Stimulated activated CD4-positive, alpha-beta T cell treated with anti-CD3 and anti-CD28 coated beads, Interleukin-4, amount 100 ng/mL, for 24 hours (primary cell): ENCODE data around the gene MYLIP.
A peak's percentile ranks its signal among the peaks of the same experiment; 100 is the strongest.

Experiments
- DNase-seq: peaks from one replicate; pipeline ENCODE4 v3.0.0-alpha.2; 2020

The MYLIP gene

DNA sequence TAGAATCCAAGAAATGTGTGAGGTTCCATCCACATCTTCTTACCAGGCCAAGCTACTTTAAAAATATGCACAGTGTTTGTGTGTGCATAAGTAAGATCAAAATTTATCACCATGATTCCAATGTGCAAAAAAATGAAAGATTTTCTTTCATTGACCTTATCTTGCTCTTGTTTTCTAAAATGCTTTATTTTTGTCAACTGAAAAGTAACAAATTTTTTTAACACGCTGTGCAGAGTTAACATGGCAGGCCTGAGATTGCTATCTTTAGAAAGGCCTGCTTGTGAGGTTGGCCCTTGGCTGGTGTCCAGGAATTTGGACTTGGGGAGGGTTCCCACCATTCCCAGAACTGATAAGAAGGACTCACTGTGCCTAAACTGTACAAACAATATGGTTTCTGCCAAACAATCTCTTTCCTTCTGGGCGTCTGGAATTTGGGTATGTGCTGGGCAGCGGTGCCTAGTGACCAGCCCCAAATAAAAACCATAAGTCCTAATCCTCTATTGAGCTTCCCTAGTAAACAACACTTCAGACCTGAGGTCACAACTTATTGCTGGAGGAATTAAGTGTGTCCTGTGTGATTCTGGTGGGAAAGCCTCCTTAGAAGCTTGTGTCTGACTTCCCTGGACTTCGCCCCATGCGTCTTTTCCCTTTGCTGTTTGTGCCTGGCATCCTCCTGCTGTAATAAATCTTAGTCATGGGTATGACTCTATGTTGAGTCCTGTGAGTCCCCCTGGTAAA is 19.8 kb upstream of the MYLIP start:
- no peak for DNase-seq

DNA sequence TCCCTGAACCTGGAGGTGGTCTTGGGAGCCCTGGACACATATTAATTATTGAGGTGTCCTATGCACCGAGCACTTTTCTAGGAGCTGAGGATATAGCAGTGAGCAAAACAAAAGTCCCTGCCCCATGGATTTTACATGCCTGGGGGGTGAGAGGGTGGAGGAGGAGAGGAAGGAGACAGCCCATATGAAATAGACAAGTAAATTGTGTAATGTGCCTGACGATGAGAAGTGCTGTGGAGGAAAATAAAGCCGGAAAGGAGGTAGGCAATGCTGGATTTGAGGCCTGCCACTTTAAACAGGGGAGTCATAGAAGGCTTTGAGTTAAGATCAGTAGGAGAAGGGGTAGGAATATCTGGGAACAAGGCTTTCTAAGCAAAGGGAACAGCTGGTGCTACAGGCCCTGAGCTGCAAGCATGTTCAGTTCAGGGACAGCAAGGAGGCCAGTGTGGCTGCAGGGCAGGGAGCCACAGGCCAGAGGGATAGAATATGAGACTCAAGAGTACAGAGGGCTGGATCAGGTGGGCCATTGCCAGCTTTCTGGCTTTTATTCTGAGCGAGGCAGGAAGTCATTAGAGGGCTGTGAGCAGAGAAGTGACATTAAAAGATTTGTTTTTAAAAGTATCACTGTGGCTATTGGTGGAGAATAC is 19.1 kb upstream of the MYLIP start:
- DNase-seq, result no peak

DNA sequence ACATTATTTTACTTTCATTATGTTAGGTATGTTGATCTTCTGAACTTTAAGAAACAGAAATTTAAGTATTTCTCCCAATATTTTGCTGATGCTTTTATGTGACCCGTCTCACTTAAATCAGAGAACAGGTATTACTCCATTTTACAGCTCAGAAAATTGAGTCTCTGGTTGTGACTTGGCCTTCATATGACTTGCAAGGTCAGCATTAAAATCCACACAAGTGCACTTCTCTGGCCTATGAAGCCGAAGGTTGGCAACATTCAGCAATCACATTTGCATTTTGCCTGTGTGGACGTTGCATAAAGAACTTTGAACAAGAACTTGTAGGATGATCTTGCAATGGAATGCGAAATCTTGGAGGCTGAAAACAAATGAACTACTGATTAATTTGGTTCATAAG is 10.1 kb upstream of the MYLIP start:
- no peak for DNase-seq

DNA sequence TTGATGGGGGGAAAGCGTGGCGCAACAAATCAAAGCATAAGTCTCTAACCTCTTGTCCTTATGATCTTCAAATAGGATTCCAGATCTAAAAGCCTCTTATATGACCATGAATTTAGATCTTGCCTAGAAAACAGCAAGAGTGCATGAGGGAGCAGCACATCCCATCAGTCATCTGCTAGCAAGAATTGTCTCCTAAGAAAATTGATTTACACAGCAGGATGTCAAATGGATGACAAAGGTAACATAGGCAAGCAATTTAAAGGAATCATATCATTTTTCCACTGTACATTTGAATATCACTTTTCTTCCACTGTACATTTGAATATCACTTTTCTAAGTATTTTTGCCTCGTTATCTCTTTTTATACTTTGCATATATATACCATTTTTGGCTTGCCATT is 7.5 kb upstream of the MYLIP start:
- DNase-seq, result no peak

DNA sequence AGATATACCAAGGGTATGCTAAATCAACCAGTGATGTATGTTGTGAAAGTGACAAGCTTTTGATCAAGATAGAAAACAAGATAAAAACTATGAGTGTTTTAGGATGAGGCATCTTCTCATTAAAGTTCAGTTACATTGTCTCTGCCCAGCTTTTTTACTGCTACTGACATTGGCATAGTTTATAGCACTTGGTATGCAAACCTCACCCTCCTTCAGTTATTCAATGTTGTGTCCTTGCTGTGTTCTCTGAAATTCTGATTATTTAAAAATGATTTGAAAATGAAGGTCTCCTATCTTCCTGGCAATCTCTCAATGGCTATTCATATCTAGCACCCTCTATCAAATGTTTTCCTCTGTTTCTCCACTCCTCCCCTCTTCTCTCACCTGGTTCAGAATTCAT is 6.7 kb upstream of the MYLIP start:
- DNase-seq, result no peak

DNA sequence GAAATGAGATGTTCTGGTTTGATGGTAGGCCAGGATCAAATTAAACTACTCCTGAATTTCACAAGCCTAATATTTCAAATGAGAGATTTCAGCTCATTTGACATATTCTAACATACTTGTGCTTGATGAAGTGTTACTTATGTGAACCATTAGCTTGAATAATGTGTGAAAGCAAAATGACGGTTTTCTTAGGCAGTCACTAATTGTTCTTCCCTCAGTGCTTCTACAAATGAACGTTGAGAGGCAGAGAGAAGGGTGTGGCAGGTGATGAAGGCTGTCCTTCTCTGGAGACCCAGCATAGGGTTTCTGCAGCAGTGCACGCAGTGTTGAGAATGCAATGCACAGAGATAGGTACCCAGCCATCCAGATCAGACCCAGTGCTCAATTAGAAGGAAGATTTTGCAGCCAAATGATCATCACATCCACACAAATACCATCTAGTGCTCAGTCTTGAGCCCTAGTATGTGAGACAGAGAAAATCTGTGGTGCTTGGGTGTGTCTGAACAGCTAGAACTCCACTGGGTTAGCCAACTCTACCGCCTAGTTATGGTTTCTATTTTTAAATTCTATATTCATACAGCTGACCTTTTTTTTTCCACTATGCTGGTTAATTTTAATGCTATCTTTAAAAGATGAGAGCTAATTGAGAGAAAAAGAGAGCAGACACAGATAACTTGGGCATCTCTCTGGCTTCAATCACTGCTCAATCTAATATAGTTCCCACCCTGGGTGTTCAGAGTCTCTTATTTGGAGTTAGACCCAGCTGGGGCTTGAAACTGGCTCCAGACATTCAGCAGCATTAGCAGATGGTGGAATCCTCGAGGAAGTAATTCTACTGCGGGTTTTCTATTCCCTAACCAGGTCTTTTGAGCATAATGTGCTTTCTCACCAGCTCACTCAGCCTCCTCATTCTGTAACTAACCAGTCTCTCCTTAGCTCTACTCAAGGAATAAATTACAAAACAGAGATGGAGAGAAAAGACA is 4.4 kb upstream of the MYLIP start:
- no peak for DNase-seq

DNA sequence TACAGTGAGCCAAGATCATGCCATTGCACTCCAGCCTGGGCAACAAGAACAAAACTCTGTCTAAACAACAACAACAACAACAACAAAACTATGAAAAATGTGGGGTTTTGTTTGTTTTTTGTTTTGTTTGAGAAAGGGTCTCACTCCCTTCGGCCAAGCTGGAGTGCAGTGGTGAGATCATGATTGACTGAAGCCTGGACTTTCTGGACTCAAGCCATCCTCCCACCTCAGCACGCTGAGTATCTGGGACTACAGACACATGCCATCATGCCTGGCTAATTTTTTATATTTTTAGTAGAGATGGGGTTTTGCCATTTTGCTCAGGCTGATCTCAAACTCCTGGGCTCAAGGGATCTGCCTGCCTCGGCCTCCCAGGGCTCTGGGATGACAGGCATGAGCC is 2.8 kb upstream of the MYLIP start:
- DNase-seq, result no peak

DNA sequence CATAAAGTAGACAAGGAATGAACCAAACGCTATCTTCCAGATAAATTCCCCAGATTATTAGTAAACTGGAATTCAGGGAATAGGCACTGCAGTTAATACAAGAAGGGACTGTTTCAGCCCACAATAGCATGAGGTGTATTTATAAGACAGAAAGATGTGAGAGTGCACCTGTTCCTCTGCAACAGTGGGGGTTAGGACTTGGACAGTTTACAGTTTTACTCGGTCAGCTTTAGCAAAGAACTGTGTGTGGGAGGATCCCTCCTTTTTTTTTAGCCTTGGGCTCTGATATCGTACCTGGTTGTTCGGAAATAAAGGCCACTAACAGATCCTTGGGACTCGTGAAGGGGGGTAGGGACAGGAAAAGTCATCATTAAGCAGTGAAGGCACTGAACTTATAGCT is 2.0 kb upstream of the MYLIP start:
- no peak for DNase-seq

DNA sequence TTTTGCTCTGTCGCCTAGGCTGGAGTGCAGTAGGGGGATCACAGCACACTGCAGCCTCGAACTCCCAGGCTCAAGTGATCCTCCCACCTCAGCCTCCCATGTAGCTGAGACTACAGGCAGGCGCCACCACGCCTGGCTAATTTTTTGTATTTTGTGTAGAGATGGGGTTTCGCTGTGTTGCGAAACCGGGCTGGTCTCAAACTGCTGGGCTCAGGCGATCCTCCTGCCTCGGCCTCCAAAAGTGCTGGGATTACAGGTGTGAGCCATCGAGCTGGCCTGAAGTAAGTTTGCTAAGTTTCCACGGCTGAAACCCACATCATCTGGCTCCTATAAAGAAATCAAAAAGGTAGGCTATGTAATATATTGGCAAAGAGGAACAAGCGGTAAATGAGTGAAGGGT is 1.4 kb upstream of the MYLIP start:
- no peak for DNase-seq

DNA sequence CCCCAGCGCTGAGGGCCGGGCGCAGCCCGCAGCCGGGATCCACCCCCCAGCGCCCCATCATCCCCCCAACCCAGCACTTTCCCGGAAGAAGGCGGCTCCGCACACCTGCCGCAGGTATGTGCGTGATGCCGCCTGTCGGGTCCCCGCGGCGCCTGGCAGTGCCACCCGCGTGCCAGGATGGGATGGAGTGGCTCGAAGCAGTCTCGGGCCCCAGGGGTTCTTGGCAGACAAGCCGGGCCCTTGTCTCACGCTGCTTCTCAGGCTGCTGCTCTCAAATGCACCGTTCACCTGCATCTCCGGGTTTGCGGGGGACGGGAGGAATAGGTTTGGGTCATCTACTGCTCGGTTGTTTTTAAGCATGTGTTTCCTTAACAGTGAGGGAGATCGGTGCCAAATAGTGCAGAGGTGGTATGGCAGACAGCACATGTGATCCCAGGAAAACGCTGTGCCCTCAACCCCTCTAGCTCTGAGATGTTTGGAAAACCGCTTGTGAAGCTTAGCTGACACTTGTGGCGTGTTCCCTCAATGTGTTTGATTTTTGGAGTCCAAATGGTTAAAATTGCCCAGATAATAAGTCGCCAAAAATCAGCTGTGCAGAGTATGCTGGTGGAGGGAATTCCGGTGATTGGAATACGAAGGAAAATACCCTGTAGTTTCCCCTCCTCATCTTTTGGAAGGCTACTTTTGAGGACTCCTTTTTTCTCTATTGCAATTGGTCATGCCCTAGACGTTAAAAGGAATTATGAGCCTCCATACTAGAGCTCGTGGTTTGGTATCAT is 926 bp downstream of the MYLIP start:
- DNase-seq, result peak; percentile 32

DNA sequence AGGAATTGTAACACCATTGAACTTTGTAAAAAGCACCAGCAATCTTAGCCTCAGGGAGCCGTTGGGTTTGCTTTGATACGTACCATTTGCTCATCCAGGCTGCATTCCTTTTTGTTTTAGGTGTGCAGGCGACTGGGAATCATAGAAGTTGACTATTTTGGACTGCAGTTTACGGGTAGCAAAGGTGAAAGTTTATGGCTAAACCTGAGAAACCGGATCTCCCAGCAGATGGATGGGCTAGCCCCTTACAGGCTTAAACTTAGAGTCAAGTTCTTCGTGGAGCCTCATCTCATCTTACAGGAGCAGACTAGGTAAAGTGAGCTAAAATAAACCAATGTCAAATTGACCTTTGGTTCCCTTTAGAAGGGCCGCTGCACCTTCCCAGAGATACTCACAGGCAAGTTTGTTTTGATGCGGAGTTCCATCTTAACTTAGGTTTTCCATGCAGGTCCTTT is 1.6 kb downstream of the MYLIP start:
- DNase-seq, result no peak

DNA sequence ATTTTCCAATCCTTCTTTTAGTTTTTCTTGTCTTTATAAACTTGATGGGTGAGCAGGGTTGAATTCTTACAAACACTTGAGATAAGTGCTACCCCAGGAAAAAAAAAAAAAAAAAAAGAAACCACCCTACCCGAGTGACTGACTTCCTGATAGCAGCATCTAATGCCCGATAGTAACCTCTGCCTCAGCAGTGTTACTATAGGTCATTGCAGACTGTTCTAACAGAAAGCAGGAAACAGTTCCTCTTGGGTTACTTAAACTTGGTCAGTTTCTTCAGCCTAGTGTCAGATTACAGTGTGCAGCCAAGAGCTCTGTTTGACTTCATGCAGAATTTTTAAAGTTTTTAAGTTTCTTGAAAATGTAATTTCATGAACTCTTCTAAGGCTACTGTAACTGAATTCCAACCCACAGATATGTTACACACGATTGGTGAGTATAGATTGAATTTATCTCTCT is 2.1 kb downstream of the MYLIP start:
- peak; percentile 38 for DNase-seq

DNA sequence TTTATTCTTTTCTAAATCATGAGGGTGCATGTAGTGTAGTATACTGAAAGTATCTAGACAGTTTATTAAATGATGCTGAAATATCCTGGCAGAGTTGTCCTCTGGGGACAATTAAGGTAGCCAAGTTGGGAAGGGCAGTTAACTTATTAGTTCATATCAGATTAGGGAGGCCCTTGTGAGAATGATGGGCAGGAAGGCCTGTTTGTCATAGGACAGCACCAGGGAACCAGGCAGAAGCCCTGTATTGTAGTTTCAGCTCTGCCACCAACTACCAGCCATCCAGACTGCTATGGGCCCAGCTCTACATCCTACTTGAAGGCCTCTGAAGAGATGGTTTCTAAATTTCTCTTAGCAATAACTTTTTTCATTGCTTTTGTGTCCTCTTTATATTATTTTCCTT is 4.0 kb downstream of the MYLIP start:
- no peak for DNase-seq

DNA sequence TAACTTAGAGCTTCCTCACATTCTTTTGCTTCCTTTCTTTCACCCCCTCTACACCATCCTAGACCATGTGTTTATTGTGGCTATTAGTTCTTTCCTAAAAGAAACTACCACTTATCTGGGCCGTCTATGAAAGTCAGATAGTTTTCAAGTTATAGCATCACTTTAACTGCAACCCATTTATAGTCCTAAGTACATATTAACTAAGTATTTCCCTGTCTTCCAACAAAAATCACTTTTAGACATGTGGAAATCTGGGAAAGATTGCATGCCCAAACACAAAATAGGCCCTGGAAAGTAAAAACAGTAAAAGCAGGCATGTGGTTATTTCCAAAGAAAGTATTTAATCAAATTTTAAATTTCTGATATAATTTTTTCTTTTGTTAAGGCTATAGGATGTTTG is 5.5 kb downstream of the MYLIP start:
- no peak for DNase-seq

DNA sequence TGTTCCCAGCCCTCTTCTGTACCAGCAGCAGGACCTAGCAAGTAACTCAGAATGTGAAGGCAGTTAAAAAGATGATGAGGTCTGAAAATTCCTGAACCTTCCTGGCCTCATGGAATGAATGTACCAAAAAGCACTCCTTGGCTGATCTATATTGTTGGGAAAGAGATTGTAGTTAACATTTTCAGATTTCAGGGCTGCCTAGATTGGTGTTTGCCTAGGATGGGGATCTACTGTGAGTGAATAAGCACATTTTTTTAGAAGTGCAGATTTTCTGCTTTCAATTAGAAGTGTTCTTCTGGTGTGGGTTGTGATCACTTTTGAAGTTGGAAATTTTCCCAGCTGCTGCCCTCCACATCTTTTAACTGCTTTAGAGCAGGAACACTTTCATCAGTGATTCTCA is 6.2 kb downstream of the MYLIP start:
- no peak for DNase-seq

DNA sequence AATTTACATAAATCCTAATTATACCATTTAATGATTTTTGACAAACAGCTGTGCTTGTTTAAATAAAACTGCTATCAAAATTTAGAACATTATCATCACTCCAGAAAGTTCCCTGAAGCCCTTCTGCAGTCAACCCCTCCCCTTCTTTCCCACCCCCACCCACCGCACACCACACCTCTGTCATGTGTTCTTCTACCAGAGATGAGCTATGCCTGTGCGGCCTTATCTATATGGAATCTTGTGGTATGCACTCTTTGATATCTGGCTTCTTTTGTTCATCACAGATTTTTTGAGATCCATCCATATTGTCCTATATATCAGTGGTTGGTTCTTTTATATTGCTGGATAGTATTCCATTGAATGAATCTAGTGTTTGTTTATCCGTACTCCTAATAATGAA is 7.2 kb downstream of the MYLIP start:
- DNase-seq, result peak; percentile 32

DNA sequence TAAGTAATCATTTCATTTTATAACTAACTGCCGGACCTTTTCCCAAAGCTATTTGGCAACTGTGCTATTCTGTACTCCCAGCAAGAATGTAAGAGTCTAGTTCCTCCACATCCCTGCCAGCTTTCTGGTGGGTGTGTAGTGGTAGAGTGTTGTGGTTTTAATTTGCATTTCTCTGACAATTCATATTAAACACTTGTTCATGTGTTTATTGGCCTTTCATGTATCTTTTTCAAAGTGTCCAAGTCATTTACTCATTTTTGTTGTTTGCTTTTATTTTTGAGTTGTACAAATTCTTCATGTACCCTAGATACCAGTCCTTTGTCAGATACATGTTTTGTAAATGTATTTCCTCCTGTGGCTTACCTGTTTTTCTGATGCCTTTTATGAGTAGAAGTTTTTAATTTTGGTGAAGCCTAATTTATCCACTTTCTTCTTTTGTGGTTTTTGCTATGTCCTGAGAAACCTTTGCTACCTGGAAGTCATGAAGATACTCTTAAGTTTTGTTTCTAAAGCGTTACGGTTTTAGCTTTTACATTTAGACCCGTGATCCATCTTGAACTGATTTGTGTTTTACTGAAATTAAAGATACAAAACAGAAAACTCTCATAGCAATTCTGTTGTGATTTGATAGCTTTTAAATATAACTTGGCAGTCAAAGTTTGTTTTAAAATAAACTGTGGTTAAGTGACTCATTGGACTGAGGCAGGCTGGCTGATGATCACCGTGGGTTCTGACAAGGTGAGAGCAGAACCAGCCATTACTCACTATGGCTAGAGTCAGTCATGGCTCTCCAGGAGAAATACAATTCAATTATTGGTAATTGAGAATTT is 8.0 kb downstream of the MYLIP start:
- DNase-seq, result peak; percentile 67

DNA sequence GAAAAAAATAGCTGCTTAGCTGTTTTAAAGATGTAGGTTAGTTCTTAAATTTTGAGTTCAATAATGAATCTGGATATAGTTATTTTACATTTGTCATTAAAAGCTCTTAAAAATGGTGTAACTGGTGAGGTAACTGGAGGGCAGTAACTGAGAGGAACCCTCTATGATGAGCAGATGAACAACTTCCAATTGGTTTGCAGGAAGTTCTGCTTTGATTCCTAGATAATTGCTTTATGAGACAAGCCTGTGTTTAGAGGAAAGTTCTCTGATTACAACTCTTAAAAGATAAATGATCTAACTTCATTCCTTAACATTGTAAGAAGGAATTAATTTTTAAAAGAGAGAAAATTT is 8.5 kb downstream of the MYLIP start:
- no peak for DNase-seq

DNA sequence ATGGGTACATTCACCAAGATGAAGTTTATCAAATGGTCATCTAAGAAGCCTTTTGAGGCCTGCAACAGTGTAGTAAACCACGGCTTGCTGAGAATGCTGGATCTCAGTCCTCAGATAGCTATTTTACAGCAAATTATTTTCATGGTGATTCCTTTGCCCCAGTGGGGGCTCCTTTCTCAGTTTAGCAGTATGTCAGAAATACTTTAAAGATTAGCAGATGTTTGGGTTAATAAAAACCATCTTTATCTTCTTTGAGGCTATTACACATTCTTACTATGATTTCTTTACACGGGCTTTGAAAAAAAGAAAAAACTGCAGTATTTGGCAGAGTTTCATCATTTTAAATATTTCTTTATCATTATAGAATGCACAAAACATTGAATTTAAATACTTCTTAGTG is 10.7 kb downstream of the MYLIP start:
- DNase-seq, result no peak

DNA sequence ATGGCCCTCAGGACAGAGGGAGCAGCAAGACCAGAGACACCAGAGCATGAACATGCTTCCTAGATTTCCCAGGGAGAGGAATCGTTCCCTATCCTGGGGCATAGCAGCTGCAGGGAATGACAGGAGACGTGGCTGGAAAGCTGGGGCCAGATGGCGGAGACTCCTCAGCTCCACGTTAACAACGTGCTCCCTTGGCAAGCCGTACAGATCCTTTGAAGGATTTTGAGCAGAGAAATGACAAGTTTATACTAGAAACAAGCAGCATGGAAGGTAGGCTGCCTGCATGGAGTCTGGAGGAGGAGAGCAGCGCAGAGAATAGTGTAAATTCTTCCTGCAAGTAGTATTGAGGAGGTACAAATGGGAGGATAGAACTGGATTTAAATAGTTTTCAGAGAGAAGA is 11.7 kb downstream of the MYLIP start:
- DNase-seq, result no peak

DNA sequence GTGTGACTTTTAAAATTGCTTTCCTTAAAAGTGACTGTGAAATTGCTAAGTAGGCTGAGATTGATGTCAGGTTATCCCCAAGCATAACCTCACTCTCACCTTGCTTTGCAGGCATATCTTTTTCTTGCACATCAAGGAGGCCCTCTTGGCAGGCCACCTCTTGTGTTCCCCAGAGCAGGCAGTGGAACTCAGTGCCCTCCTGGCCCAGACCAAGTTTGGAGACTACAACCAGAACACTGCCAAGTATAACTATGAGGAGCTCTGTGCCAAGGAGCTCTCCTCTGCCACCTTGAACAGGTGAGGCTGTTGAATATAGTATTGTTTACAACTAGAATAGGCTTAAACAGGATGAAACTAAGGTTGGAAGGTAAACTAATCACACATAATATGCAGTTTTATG is 12.6 kb downstream of the MYLIP start:
- DNase-seq, result no peak

DNA sequence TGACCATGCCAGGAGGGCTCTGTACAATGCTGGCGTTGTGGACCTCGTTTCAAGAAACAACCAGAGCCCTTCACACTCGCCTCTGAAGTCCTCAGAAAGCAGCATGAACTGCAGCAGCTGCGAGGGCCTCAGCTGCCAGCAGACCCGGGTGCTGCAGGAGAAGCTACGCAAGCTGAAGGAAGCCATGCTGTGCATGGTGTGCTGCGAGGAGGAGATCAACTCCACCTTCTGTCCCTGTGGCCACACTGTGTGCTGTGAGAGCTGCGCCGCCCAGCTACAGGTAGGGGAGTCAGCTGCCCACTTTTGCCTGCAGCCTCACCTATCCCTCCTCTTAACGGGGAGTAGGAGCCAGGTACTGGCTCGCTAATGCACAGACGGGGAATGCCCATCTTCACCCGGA is 16.2 kb downstream of the MYLIP start:
- DNase-seq, result no peak
